ENCODE results near the gene GPHN. TPM values are rescaled to one million over a fixed set of nuclear protein-coding genes. Genes with fewer than 3 reads are reported as not detected.
"Not testable (repeated sequence)": the region's sequence is repeated elsewhere in the genome, so short reads cannot be mapped to it uniquely, and the experiment has no call there.

The GPHN gene
- total RNA-seq, 2 donors from 2014 or later = 18.1 to 21.2 TPM

DNA sequence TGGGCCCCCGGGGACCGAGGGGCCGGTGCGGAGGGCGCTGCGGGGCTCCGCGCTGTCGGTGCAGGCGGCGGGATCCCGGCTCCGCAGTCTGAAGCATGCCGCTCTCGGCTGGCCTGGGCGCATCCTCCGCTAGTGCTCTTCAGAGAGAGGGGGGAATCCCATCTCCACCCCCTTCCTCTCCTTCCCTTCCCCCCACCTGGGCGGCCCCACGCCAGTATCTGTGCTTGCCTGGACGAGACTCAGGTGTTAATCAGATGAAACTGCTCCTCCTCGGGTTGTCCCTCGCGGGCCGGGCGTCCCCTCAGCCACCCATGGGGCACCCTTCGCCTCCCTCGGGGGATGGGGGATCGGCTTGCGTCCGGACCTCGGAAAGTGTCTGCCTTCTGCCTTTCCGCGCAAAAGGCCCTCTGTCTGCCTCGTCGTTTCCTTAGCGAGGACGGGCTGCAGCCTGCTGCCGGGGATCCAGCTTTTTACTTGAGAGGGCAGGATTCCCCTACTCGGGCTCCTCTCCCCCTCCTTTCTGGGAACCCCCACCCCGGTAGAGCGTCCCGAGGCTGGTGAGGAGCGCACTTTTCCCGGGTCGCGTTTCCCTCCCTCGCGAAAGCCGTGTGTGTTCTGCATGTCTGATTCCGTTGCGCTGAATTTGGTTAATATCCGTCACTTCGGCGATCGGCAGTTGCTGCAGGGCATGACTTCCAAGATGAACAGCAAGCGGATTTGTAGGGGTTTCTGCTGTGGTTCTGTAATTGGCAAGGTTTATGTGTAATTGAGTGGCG is 1.1 kb downstream of the GPHN start:
- Mint-ChIP-seq H3K4me1 (ENCODE audit: low read depth) (peaks cover 42% of the 10 kb centered on the region), H3K27me3 (ENCODE audit: low read depth) (peaks cover 20% of the 10 kb centered on the region), H3K9me3 (no peaks in the 10 kb centered on the region), H3K36me3 (ENCODE audit: insufficient read depth in 2 of 2) (peaks cover 0 to 2% of the 10 kb centered on the region in 2 donors), H3K4me3 (peak overlapping the region; percentile 71 to 97), H3K27ac (no peak overlapping the region)
- DNase-seq (peak; percentile 60 to 65), ATAC-seq (replicated peaks in 1 of 2) (peak; percentile 24 to 33)

DNA sequence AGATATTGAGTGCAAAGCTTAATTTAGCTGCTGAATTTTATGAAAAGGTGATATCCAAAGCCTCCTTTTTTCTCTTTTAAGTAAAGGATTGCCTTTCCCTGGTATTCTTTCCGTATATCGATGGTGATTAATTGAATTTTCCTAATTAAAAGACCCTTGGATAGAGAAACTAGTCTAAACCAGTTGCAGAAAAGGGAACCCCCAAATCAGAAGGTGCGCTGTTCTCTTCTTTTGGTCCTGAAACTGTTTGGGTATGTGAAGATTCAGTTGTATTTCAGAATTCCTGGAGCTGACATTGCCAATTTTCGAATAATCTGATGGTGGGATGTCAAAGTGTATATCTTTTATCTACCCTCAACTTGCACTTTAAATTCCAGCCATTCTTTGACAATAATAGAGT is 1.9 kb downstream of the GPHN start:
- peaks cover 42% of the 10 kb centered on the region for H3K4me1 Mint-ChIP-seq (ENCODE audit: low read depth)
- H3K27me3 Mint-ChIP-seq (ENCODE audit: low read depth) = peaks cover 20% of the 10 kb centered on the region
- H3K27ac Mint-ChIP-seq = no peak overlapping the region
- ATAC-seq (replicated peaks in 1 of 2) (no peak), DNase-seq (no peak)
- H3K9me3 Mint-ChIP-seq = no peaks in the 10 kb centered on the region
- H3K36me3 Mint-ChIP-seq (ENCODE audit: insufficient read depth in 2 of 2) = peaks cover 0 to 2% of the 10 kb centered on the region in 2 donors
- peak overlapping the region; percentile 71 to 97 for H3K4me3 Mint-ChIP-seq

DNA sequence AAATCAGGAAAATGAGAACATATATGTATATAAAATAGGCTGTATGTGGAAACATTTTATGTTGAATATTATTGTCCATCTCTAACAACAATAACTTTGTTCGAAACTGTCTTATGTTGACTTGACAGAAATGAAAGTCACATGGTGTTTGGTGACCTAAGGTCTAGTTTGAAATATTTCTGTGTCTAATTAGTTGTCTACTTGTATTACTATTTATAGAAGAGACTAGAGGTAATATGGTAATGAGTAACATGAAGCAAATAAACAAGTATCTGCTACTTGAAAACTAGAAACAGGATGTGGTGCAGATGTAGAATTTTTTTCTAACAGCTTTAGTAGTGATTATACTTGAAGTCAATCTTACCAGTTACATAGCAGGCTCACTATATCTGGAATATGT is 3.9 kb downstream of the GPHN start:
- DNase-seq (no peak), ATAC-seq (replicated peaks in 1 of 2) (no peak)
- H3K27ac Mint-ChIP-seq = no peak overlapping the region

DNA sequence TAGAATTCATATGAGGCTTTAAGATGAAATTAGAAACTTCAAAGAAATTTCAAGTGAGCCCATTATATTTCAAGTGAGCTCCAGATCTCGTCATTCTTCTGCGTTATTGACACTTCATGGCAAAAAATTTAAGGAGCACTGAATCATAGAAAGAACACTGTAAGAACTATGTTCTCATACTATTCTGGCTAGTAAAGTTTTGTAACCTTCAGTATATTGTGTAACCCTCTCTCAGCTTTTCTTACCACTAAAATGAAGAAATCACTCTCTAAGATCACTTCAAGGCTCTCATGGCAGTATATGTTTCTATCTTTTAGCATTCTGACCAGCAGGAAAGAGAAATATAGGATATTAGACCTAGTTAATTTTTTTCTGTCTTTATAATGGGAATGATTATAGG is 6.3 kb downstream of the GPHN start:
- Mint-ChIP-seq H3K27me3 (ENCODE audit: low read depth) (peaks cover 18% of the 10 kb centered on the region), H3K4me1 (ENCODE audit: low read depth) (peaks cover 31% of the 10 kb centered on the region), H3K36me3 (ENCODE audit: insufficient read depth in 2 of 2) (peaks cover 0 to 2% of the 10 kb centered on the region in 2 donors), H3K9me3 (no peaks in the 10 kb centered on the region), H3K4me3 (no peak overlapping the region), H3K27ac (no peak overlapping the region)
- ATAC-seq (replicated peaks in 1 of 2) = no peak
- no peak for DNase-seq

More for the DNA sequence above, 3.9 kb downstream of the GPHN start:
- H3K9me3 Mint-ChIP-seq = no peaks in the 10 kb centered on the region
- no peak overlapping the region for H3K4me3 Mint-ChIP-seq
- H3K4me1 Mint-ChIP-seq (ENCODE audit: low read depth) = peaks cover 34% of the 10 kb centered on the region
- peaks cover 0 to 2% of the 10 kb centered on the region in 2 donors for H3K36me3 Mint-ChIP-seq (ENCODE audit: insufficient read depth in 2 of 2)
- H3K27me3 Mint-ChIP-seq (ENCODE audit: low read depth) = peaks cover 20% of the 10 kb centered on the region

DNA sequence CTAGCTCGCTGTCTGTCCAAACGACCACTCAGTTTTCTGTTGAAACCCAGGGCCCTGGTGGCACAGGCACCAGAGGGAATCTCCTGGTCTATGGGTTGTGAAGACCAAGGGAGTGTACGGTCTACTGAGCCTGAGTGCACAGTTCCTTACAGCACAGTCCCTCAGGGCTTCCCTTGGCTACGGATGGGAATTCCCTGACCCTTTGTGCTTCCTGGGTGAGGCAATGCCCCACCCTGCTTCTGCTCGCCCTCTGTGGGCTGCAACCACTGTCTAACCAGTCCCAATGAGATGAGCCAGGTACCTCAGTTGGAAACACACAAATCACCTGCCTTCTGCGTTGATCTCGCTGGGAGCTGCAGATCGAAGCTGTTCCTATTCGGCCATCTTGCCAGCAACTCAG is 22.6 kb downstream of the GPHN start:
- no peak for DNase-seq
- H3K27ac Mint-ChIP-seq = no peak overlapping the region
- peaks cover 8% of the 10 kb centered on the region for H3K4me1 Mint-ChIP-seq (ENCODE audit: low read depth)
- peaks cover 2 to 8% of the 10 kb centered on the region in 2 donors for H3K36me3 Mint-ChIP-seq (ENCODE audit: insufficient read depth in 2 of 2)
- peaks cover 0 to 4% of the 10 kb centered on the region in 2 donors for H3K9me3 Mint-ChIP-seq
- H3K4me3 Mint-ChIP-seq = no peak overlapping the region
- no peaks in the 10 kb centered on the region for H3K27me3 Mint-ChIP-seq (ENCODE audit: low read depth)
- ATAC-seq (replicated peaks in 1 of 2) = no peak

DNA sequence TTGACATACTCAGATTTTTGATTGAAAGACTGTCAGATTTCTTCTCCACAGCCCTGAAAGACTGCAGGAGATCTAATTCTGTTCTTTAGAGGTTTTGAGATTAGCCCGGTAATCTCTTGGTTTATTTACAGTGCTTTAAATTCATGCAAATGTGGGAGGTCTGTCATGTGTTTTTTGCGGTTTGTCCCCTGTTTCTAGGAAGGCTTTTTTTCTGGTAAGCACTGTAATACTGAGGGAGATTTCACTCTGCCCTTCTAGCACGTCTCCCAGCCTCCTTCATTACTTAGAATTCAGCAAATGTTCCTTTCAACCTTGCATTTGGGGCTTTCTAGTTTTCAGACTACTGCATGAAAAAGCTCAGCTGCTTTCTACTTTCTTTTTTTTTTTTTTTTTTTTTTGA is 31.1 kb downstream of the GPHN start:
- ATAC-seq (replicated peaks in 1 of 2) (peak in 1 of 2 donors; percentile 42), DNase-seq (peak in 1 of 2 donors; percentile 2)
- Mint-ChIP-seq H3K9me3 (no peaks in the 10 kb centered on the region), H3K36me3 (ENCODE audit: insufficient read depth in 2 of 2) (no peaks in the 10 kb centered on the region), H3K27me3 (ENCODE audit: low read depth) (no peaks in the 10 kb centered on the region), H3K4me3 (peak overlapping the region in 1 of 2 donors; percentile 46), H3K27ac (no peak overlapping the region), H3K4me1 (ENCODE audit: low read depth) (peaks cover 13% of the 10 kb centered on the region)

- no peak for ATAC-seq (replicated peaks in 1 of 2)
- no peaks in the 10 kb centered on the region for H3K36me3 Mint-ChIP-seq (ENCODE audit: insufficient read depth in 2 of 2)
- H3K27ac Mint-ChIP-seq = no peak overlapping the region
- no peaks in the 10 kb centered on the region for H3K9me3 Mint-ChIP-seq
- no peak overlapping the region for H3K4me3 Mint-ChIP-seq
- peaks cover 13% of the 10 kb centered on the region for H3K4me1 Mint-ChIP-seq (ENCODE audit: low read depth)
- no peaks in the 10 kb centered on the region for H3K27me3 Mint-ChIP-seq (ENCODE audit: low read depth)
- DNase-seq = no peak
Observed at GRCh38 chr14:66540038-66540437, 32.1 kb downstream of the GPHN start.

DNA sequence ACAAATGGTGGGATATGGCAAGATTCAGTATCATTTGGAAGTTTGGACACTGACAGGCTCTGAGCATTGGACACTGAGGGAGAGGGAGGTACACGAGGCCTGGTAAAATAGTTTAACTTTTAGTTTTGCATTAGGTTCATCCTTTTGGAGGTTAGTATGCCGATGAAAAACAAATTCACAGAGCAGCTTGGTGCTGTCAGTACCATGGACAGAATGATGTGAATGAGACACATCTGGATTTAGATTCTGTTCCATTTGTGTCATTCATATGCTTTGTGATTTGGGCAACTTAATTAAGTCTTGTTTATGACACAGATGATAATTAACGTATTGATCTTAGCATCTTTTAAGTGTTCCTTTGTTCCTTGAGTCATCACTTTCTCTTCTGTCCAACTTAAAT is 33.7 kb downstream of the GPHN start:
- no peak overlapping the region for H3K27ac Mint-ChIP-seq
- H3K4me3 Mint-ChIP-seq = no peak overlapping the region
- peaks cover 10% of the 10 kb centered on the region for H3K4me1 Mint-ChIP-seq (ENCODE audit: low read depth)
- no peaks in the 10 kb centered on the region for H3K27me3 Mint-ChIP-seq (ENCODE audit: low read depth)
- no peak for DNase-seq
- no peak for ATAC-seq (replicated peaks in 1 of 2)
- H3K9me3 Mint-ChIP-seq = no peaks in the 10 kb centered on the region
- no peaks in the 10 kb centered on the region for H3K36me3 Mint-ChIP-seq (ENCODE audit: insufficient read depth in 2 of 2)

GRCh38 chr14:66543996-66544395 is 36.0 kb downstream of the GPHN start:
- ATAC-seq (replicated peaks in 1 of 2) (no peak), DNase-seq (no peak)
- Mint-ChIP-seq H3K27ac (no peak overlapping the region), H3K4me3 (no peak overlapping the region), H3K9me3 (no peaks in the 10 kb centered on the region), H3K4me1 (ENCODE audit: low read depth) (peaks cover 4% of the 10 kb centered on the region), H3K36me3 (ENCODE audit: insufficient read depth in 2 of 2) (peaks cover 0 to 2% of the 10 kb centered on the region in 2 donors), H3K27me3 (ENCODE audit: low read depth) (no peaks in the 10 kb centered on the region)

DNA sequence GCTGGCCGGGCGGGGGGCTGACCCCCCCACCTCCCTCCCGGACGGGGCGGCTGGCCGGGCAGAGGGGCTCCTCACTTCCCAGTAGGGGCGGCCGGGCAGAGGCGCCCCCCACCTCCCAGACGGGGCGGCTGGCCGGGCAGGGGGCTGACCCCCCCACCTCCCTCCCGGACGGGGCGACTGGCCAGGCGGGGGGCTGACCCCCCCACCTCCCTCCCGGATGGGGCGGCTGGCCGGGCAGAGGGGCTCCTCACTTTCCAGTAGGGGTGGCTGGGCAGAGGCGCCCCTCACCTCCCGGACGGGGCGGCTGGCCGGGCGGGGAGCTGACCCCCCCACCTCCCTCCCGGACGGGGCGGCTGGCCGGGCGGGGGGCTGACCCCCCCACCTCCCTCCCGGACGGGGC is 37.2 kb downstream of the GPHN start:
- ATAC-seq (replicated peaks in 1 of 2); DNase-seq; H3K27me3 Mint-ChIP-seq (ENCODE audit: low read depth); H3K4me3 Mint-ChIP-seq; H3K27ac Mint-ChIP-seq; H3K36me3 Mint-ChIP-seq (ENCODE audit: insufficient read depth in 2 of 2); H3K4me1 Mint-ChIP-seq (ENCODE audit: low read depth); H3K9me3 Mint-ChIP-seq: not testable (repeated sequence)

- H3K36me3 Mint-ChIP-seq (ENCODE audit: insufficient read depth in 2 of 2); DNase-seq; H3K4me3 Mint-ChIP-seq; H3K27ac Mint-ChIP-seq; ATAC-seq (replicated peaks in 1 of 2); H3K4me1 Mint-ChIP-seq (ENCODE audit: low read depth); H3K9me3 Mint-ChIP-seq; H3K27me3 Mint-ChIP-seq (ENCODE audit: low read depth): not testable (repeated sequence)
Observed at GRCh38 chr14:66545751-66546150, 37.8 kb downstream of the GPHN start.

DNA sequence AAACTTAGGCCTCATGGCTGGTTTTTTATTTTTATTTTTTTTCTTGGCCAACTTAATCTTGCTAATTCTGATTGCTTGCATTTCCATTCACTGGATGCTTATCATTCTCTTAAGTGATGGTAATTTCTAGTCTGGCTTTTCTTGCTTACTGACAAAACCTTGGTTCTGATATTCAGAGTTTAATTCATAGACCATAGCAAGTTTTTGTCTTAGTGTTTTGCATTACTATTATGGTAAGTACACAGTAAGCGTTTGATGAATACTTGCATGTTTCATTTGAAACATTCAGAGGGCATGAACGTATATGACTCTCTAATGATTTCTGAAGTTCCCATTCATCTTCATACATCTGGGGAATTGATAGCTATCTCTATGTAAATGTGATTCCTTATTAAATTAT is 55.8 kb downstream of the GPHN start:
- H3K9me3 Mint-ChIP-seq = no peaks in the 10 kb centered on the region
- no peak overlapping the region for H3K27ac Mint-ChIP-seq
- H3K4me3 Mint-ChIP-seq = no peak overlapping the region
- no peaks in the 10 kb centered on the region for H3K36me3 Mint-ChIP-seq (ENCODE audit: insufficient read depth in 2 of 2)
- ATAC-seq (replicated peaks in 1 of 2) = no peak
- no peak for DNase-seq
- H3K27me3 Mint-ChIP-seq (ENCODE audit: low read depth) = no peaks in the 10 kb centered on the region
- H3K4me1 Mint-ChIP-seq (ENCODE audit: low read depth) = no peaks in the 10 kb centered on the region

DNA sequence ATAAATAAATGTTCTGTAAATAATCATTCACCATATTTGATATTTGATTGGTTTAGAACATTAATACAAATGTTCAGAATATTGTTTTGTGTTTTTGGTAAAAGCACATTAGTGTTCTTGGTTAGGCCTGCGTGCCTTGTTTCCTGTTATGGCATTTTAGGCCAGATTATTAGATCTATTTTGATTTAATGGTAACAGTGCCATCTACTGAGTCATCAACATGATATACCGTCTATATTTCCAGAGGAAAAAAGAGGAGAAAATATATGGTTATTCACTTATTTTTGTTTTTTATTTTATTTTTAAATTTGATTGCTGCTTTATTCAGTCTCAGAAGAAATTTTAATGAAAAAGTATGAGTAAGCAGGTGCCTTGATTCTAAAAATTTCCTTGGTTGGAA is 60.3 kb downstream of the GPHN start:
- H3K27me3 Mint-ChIP-seq (ENCODE audit: low read depth) = no peaks in the 10 kb centered on the region
- peaks cover 8% of the 10 kb centered on the region for H3K4me1 Mint-ChIP-seq (ENCODE audit: low read depth)
- no peak overlapping the region for H3K4me3 Mint-ChIP-seq
- H3K9me3 Mint-ChIP-seq = peaks cover 8% of the 10 kb centered on the region in 2 donors
- DNase-seq (no peak), ATAC-seq (replicated peaks in 1 of 2) (no peak)
- H3K27ac Mint-ChIP-seq = no peak overlapping the region
- H3K36me3 Mint-ChIP-seq (ENCODE audit: insufficient read depth in 2 of 2) = peaks cover 3 to 6% of the 10 kb centered on the region in 2 donors

DNA sequence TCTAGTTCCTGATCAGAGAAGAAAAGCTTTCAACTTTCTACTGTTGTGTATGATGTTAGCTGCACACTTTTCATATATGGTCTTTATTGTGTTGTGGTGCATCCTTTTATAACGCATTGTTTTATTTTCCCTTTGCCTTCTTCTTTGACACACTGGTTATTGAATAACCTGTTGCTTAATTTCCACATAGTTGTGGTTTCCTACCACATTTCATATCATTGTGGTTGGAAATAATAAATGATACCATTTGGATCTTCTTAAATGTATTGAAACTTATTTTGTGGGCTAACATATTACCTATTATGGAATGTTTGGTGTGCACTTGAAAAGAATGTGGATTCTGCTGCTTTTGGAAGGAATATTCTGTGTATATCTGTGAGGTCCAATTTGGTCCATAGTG is 64.9 kb downstream of the GPHN start:
- Mint-ChIP-seq H3K27ac (no peak overlapping the region), H3K36me3 (ENCODE audit: insufficient read depth in 2 of 2) (peaks cover 10 to 18% of the 10 kb centered on the region in 2 donors), H3K9me3 (peaks cover 17% of the 10 kb centered on the region in 2 donors), H3K4me3 (no peak overlapping the region), H3K27me3 (ENCODE audit: low read depth) (no peaks in the 10 kb centered on the region), H3K4me1 (ENCODE audit: low read depth) (peaks cover 11% of the 10 kb centered on the region)
- no peak for DNase-seq
- no peak for ATAC-seq (replicated peaks in 1 of 2)

Measured in activated T-cell treated with anti-CD3 and anti-CD28 coated beads, Interleukin-2, amount 50 U/mL, for 72 hours (primary cell).